Activated naive CD8-positive, alpha-beta T cell treated with anti-CD3 and anti-CD28 coated beads, Interleukin-2, amount 50 U/mL, for 24 hours (primary cell): Measurements from ENCODE around the gene CBLB.
A peak's percentile ranks its signal among the peaks of the same experiment; 100 is the strongest.

Source experiments
- ATAC-seq: fragments of 150-1000 bp; cut with Tn5 transposase; one replicate; pipeline ENCODE4 v1.10.0; 2021
- DNase-seq: peaks from one replicate; pipeline ENCODE4 v3.0.0; 2021
- H3K27ac Mint-ChIP-seq: one replicate; pipeline ENCODE4 v1.8.0; 2021; ENCODE audit warnings: mild to moderate bottlenecking, mixed read lengths
- H3K27me3 Mint-ChIP-seq: one replicate; pipeline ENCODE4 v1.8.0; 2021; ENCODE audit warnings: mixed read lengths
- H3K36me3 Mint-ChIP-seq: one replicate; pipeline ENCODE4 v1.8.0; 2021; ENCODE audit warnings: low read depth, mixed read lengths
- H3K4me1 Mint-ChIP-seq: one replicate; pipeline ENCODE4 v1.8.0; 2021; ENCODE audit warnings: mixed read lengths
- H3K4me3 Mint-ChIP-seq: one replicate; pipeline ENCODE4 v1.8.0; 2021; ENCODE audit warnings: mild to moderate bottlenecking, moderate library complexity, mixed read lengths
- H3K9me3 Mint-ChIP-seq: one replicate; pipeline ENCODE4 v1.8.0; 2021; ENCODE audit warnings: mixed read lengths

Gene CBLB

GRCh38 chr3:105788593-105788992 is 80.2 kb downstream of the CBLB start:
- Mint-ChIP-seq H3K9me3 (peaks cover 3% of the 10 kb centered on the region), H3K36me3 (peaks cover 66% of the 10 kb centered on the region), H3K4me3 (no peak overlapping the region), H3K27ac (no peak overlapping the region), H3K4me1 (peaks cover 79% of the 10 kb centered on the region), H3K27me3 (no peaks in the 10 kb centered on the region)
- ATAC-seq = no peak
- DNase-seq = no peak

DNA sequence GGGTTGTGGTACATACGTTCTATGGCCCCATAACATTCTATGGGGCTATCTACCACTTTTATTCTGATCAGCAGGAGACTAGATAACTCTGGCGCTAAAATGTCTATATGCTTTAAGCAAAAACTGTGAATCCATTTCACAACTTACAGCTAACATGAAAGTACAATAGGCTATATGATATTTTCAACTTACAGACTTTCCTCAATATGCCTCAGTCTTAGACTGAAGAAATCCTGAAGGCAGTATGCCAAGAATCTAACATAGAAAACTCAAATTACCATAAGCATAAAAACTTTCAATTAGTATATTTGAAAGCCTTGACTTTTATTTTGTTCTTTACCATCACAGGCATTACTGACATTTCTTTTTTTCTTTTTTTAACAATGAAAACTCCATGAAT is 81.4 kb downstream of the CBLB start:
- peaks cover 3% of the 10 kb centered on the region for H3K9me3 Mint-ChIP-seq
- H3K36me3 Mint-ChIP-seq = peaks cover 60% of the 10 kb centered on the region
- no peak overlapping the region for H3K4me3 Mint-ChIP-seq
- no peaks in the 10 kb centered on the region for H3K27me3 Mint-ChIP-seq
- peaks cover 72% of the 10 kb centered on the region for H3K4me1 Mint-ChIP-seq
- DNase-seq (no peak), ATAC-seq (no peak)
- H3K27ac Mint-ChIP-seq = peak overlapping the region; percentile 46

- Mint-ChIP-seq H3K27ac (peak overlapping the region; percentile 46), H3K4me3 (no peak overlapping the region), H3K36me3 (peaks cover 59% of the 10 kb centered on the region), H3K4me1 (peaks cover 72% of the 10 kb centered on the region), H3K27me3 (no peaks in the 10 kb centered on the region), H3K9me3 (peaks cover 3% of the 10 kb centered on the region)
- DNase-seq (no peak), ATAC-seq (no peak)
These were observed 81.8 kb downstream of the CBLB start for GRCh38 chr3:105786990-105787389.

DNA sequence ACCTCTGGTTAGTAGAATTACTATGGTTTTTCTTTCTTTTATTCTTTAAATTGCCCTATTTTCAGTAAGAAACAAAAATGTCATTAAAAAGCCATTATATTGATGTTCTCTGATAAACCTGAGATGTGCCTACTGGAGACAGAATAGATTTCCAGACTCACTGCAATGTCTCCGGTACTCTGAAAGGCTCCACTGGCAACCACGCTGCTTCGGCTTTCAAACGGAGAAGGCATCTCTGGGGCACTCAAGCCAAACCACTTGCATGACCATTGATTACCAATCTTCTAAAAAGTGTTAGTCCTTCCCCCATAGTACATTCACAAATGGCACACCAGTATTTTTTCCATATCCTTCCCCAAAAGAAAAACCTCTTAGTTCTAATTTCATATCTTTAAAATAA is 82.6 kb downstream of the CBLB start:
- ATAC-seq (no peak), DNase-seq (no peak)
- H3K27me3 Mint-ChIP-seq = no peaks in the 10 kb centered on the region
- peaks cover 65% of the 10 kb centered on the region for H3K36me3 Mint-ChIP-seq
- H3K9me3 Mint-ChIP-seq = peaks cover 3% of the 10 kb centered on the region
- H3K4me1 Mint-ChIP-seq = peaks cover 71% of the 10 kb centered on the region
- no peak overlapping the region for H3K4me3 Mint-ChIP-seq
- H3K27ac Mint-ChIP-seq = no peak overlapping the region

DNA sequence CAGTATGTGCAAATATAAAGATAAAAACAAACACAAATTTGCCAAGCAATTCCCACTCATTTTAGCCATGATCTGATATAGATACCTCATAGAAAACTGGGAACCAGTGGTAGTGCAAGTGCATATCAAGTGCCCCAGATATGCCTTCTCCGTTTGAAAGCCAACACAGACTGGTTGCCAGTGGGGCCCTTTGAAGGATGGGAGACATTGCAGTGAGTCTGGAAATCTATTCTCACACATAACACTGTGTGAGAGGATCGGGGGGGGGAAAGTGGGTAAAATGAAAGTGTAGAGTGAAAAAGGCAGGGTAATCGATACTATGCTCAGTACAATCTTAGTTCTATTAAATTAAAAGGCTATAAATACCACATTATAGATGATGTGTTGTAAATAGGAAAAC is 83.0 kb downstream of the CBLB start:
- Mint-ChIP-seq H3K27me3 (no peaks in the 10 kb centered on the region), H3K4me3 (no peak overlapping the region), H3K36me3 (peaks cover 67% of the 10 kb centered on the region)

GRCh38 chr3:105783631-105784030 is 85.2 kb downstream of the CBLB start:
- Mint-ChIP-seq H3K9me3 (peaks cover 3% of the 10 kb centered on the region), H3K27me3 (no peaks in the 10 kb centered on the region), H3K36me3 (peaks cover 66% of the 10 kb centered on the region), H3K4me3 (no peak overlapping the region), H3K27ac (peak overlapping the region; percentile 37), H3K4me1 (peaks cover 72% of the 10 kb centered on the region)
- DNase-seq = no peak
- no peak for ATAC-seq

More for the DNA sequence above, 83.0 kb downstream of the CBLB start:
- peak overlapping the region; percentile 71 for H3K27ac Mint-ChIP-seq
- peaks cover 3% of the 10 kb centered on the region for H3K9me3 Mint-ChIP-seq
- peaks cover 71% of the 10 kb centered on the region for H3K4me1 Mint-ChIP-seq
- no peak for ATAC-seq
- DNase-seq = no peak

GRCh38 chr3:105781871-105782270 is 86.9 kb downstream of the CBLB start:
- H3K27ac Mint-ChIP-seq = peak overlapping the region; percentile 70
- peaks cover 3% of the 10 kb centered on the region for H3K9me3 Mint-ChIP-seq
- H3K27me3 Mint-ChIP-seq = no peaks in the 10 kb centered on the region
- no peak overlapping the region for H3K4me3 Mint-ChIP-seq
- DNase-seq = no peak
- H3K36me3 Mint-ChIP-seq = peaks cover 61% of the 10 kb centered on the region
- peaks cover 72% of the 10 kb centered on the region for H3K4me1 Mint-ChIP-seq
- ATAC-seq = no peak

DNA sequence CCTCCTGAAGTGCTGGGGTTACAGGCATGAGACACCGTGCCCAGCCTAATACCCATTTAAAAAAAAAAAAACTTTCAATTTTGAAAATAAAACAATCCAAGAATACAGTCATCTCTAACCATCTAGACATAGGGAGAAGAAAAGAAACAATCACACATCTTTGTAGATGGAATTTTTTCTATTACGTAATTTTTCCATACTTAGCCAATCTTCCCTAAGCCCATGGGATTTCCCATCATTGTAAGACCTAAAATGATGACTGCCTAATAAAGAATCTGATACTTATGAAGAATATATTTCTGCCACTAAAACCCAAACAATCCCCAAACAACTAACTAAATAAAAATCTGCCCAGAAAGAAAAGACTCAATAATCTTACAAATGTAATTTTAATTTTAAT is 88.7 kb downstream of the CBLB start:
- DNase-seq (no peak), ATAC-seq (no peak)
- Mint-ChIP-seq H3K27me3 (no peaks in the 10 kb centered on the region), H3K36me3 (peaks cover 64% of the 10 kb centered on the region), H3K27ac (no peak overlapping the region), H3K9me3 (peaks cover 3% of the 10 kb centered on the region), H3K4me1 (peaks cover 71% of the 10 kb centered on the region), H3K4me3 (no peak overlapping the region)

DNA sequence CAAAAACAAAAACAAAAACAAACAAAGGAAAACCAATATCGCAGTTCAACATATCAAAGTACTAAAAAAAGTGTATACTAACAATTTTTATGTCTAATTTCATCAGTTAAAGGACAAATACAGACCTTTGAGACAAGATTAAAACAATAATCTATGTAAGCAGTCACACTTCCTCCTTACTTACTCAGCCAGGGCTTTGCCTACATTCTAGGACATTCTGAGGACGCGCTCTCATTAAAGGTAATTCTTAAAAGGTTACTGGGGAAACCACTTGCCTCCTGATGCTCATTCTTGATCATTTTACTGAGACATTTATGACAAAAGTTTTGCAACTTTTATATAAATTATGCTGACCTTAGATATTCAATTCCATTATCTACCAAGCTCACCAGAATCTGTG is 93.4 kb downstream of the CBLB start:
- peaks cover 86% of the 10 kb centered on the region for H3K4me1 Mint-ChIP-seq
- peaks cover 67% of the 10 kb centered on the region for H3K36me3 Mint-ChIP-seq

GRCh38 chr3:105774444-105775180 is 94.2 kb downstream of the CBLB start:
- peak; percentile 62 for ATAC-seq
- peaks cover 82% of the 10 kb centered on the region for H3K4me1 Mint-ChIP-seq
- H3K27ac Mint-ChIP-seq = peak overlapping the region; percentile 73
- no peak for DNase-seq
- peaks cover 67% of the 10 kb centered on the region for H3K36me3 Mint-ChIP-seq
- H3K27me3 Mint-ChIP-seq = no peaks in the 10 kb centered on the region
- H3K4me3 Mint-ChIP-seq = peak overlapping the region; percentile 10
- peaks cover 8% of the 10 kb centered on the region for H3K9me3 Mint-ChIP-seq

More for the DNA sequence above, 93.4 kb downstream of the CBLB start:
- Mint-ChIP-seq H3K27me3 (no peaks in the 10 kb centered on the region), H3K4me3 (no peak overlapping the region), H3K27ac (peak overlapping the region; percentile 73), H3K9me3 (peaks cover 4% of the 10 kb centered on the region)
- no peak for DNase-seq
- no peak for ATAC-seq

DNA sequence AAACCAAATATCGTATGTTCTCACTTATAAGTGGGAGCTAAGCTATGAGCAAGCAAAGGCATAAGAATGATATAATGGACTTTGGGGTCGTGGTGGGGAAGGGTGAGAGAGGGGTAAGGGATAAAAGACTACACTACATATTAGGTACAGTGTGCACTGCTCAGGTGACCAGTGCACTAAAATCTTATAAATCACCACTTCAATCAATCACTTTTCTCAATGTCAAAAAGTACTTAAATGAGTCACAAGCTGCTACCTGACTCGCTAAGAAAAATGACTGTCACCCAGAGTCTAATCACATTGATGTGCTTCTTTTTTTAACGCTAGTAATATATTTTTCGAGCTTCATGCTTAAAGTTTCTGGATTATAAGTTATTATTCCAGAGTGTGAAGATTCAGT is 95.5 kb downstream of the CBLB start:
- H3K27ac Mint-ChIP-seq = peak overlapping the region; percentile 34
- DNase-seq (no peak), ATAC-seq (peak; percentile 30)
- H3K4me1 Mint-ChIP-seq = peaks cover 91% of the 10 kb centered on the region
- H3K9me3 Mint-ChIP-seq = peaks cover 10% of the 10 kb centered on the region
- H3K36me3 Mint-ChIP-seq = peaks cover 77% of the 10 kb centered on the region
- no peak overlapping the region for H3K4me3 Mint-ChIP-seq
- H3K27me3 Mint-ChIP-seq = no peaks in the 10 kb centered on the region

DNA sequence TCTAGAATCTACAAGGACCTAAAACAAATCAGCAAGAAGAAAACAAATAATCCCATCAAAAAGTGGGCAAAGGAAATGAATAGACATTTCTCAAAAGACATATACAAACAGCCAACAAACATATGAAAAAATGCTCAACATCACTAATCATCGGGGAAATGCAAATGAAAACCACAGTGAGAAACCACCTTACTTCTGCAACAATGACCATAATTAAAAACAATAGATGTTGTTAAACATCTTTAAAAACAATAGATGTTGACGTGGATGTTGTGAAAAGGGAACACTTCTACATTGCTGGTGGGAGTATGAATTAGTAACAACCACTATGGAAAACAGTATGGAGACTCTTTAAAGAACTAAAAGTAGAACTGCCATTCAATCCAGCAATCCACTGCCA is 96.2 kb downstream of the CBLB start:
- ATAC-seq (no peak), DNase-seq (no peak)
- H3K27me3 Mint-ChIP-seq = no peaks in the 10 kb centered on the region
- H3K9me3 Mint-ChIP-seq = peaks cover 10% of the 10 kb centered on the region
- H3K36me3 Mint-ChIP-seq = peaks cover 77% of the 10 kb centered on the region
- H3K4me1 Mint-ChIP-seq = peaks cover 91% of the 10 kb centered on the region
- H3K4me3 Mint-ChIP-seq = no peak overlapping the region
- H3K27ac Mint-ChIP-seq = peak overlapping the region; percentile 34

- H3K9me3 Mint-ChIP-seq = peaks cover 10% of the 10 kb centered on the region
- DNase-seq (no peak), ATAC-seq (no peak)
- peaks cover 89% of the 10 kb centered on the region for H3K4me1 Mint-ChIP-seq
- no peak overlapping the region for H3K4me3 Mint-ChIP-seq
- H3K27ac Mint-ChIP-seq = no peak overlapping the region
- no peaks in the 10 kb centered on the region for H3K27me3 Mint-ChIP-seq
- H3K36me3 Mint-ChIP-seq = peaks cover 72% of the 10 kb centered on the region
These were observed 97.4 kb downstream of the CBLB start for GRCh38 chr3:105771392-105771791.

GRCh38 chr3:105770410-105770809 is 98.4 kb downstream of the CBLB start:
- Mint-ChIP-seq H3K9me3 (peaks cover 13% of the 10 kb centered on the region), H3K4me3 (no peak overlapping the region)
- ATAC-seq = no peak

DNA sequence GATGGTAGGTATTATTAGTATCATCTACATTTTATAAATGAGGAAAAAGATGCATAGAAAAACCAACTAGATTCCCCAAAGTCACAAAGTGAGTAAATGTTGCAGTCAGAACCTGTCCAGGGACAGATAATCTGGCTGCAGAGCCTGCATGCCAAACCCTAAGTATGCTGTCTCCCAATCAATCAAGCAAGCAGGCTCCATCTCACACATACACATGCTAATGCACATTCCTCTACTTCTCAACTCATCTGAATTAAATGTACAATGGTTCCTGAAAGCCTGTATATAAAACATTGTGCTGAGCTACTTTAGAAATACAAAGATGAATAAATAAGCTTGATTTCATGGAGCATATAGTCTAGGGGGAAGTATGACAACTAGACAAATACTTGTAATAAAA is 101.0 kb downstream of the CBLB start:
- Mint-ChIP-seq H3K4me3 (peak overlapping the region; percentile 51), H3K36me3 (peaks cover 83% of the 10 kb centered on the region), H3K27ac (peak overlapping the region; percentile 82)

More at GRCh38 chr3:105770410-105770809, 98.4 kb downstream of the CBLB start:
- Mint-ChIP-seq H3K27ac (peak overlapping the region; percentile 21), H3K36me3 (peaks cover 74% of the 10 kb centered on the region), H3K4me1 (peaks cover 90% of the 10 kb centered on the region), H3K27me3 (no peaks in the 10 kb centered on the region)
- DNase-seq = no peak

More for the DNA sequence above, 101.0 kb downstream of the CBLB start:
- Mint-ChIP-seq H3K27me3 (no peaks in the 10 kb centered on the region), H3K9me3 (peaks cover 26% of the 10 kb centered on the region), H3K4me1 (peaks cover 90% of the 10 kb centered on the region)
- DNase-seq = no peak
- ATAC-seq = no peak
